SIG-M5 treated with dmso at 0.1 percent for 504 hours (cell line): ENCODE measurements around the gene ABCD3.
"Not testable (repeated sequence)": the region's sequence is repeated elsewhere in the genome, so short reads cannot be mapped to it uniquely, and the experiment has no call there.

Source experiments
- DNase-seq: peaks from one replicate; lab custom pipeline; 2025; ENCODE audit not compliant: unreplicated experiment; lab: John Stamatoyannopoulos, UW

The ABCD3 gene

GRCh38 chr1:94413311-94413710, 4.9 kb upstream of the ABCD3 start:
- no peak for DNase-seq

GRCh38 chr1:94416901-94417727, 1.1 kb upstream of the ABCD3 start:
- no peak for DNase-seq

- DNase-seq = no peak
Measured at GRCh38 chr1:94417728-94417977, 536 bp upstream of the ABCD3 start.

GRCh38 chr1:94418664-94419655, 771 bp downstream of the ABCD3 start:
- no peak for DNase-seq

- DNase-seq = no peak
Measured at GRCh38 chr1:94422115-94422820, 4.1 kb downstream of the ABCD3 start.

- no peak for DNase-seq
Measured at GRCh38 chr1:94425821-94426484, 7.8 kb downstream of the ABCD3 start.

- DNase-seq = not testable (repeated sequence)
Measured at GRCh38 chr1:94426485-94426870, 8.3 kb downstream of the ABCD3 start.

GRCh38 chr1:94428441-94428840, 10.3 kb downstream of the ABCD3 start:
- no peak for DNase-seq

GRCh38 chr1:94428927-94429528, 10.8 kb downstream of the ABCD3 start:
- DNase-seq = not testable (repeated sequence)

- not testable (repeated sequence) for DNase-seq
Measured at GRCh38 chr1:94430066-94430465, 11.9 kb downstream of the ABCD3 start.

- DNase-seq = no peak
Measured at GRCh38 chr1:94433866-94434265, 15.7 kb downstream of the ABCD3 start.

GRCh38 chr1:94434365-94435045, 16.3 kb downstream of the ABCD3 start:
- DNase-seq = no peak

GRCh38 chr1:94438692-94439276, 20.6 kb downstream of the ABCD3 start:
- no peak for DNase-seq

GRCh38 chr1:94440088-94440487, 21.9 kb downstream of the ABCD3 start:
- DNase-seq = no peak

- not testable (repeated sequence) for DNase-seq
Measured at GRCh38 chr1:94443067-94443466, 24.9 kb downstream of the ABCD3 start.

- not testable (repeated sequence) for DNase-seq
Measured at GRCh38 chr1:94444819-94445218, 26.6 kb downstream of the ABCD3 start.

- DNase-seq = not testable (repeated sequence)
Measured at GRCh38 chr1:94445733-94446132, 27.5 kb downstream of the ABCD3 start.

GRCh38 chr1:94446177-94446576, 28.0 kb downstream of the ABCD3 start:
- DNase-seq = not testable (repeated sequence)

- not testable (repeated sequence) for DNase-seq
Measured at GRCh38 chr1:94448741-94449140, 30.6 kb downstream of the ABCD3 start.
